CD14-positive monocyte (primary cell): Measurements from ENCODE around the gene GCC2. TPM values are rescaled to one million over a fixed set of nuclear protein-coding genes. Genes with fewer than 3 reads are reported as not detected.

Experiments
- DNase-seq, 3 donors: peaks; one replicate each; pipeline ENCODE4 v3.0.0-alpha.2; 2011 to 2022
- H2AFZ ChIP-seq: 2 replicates; pipeline ENCODE4 v1.6.0; 2012; ENCODE audit warnings: mild to moderate bottlenecking, low read depth, low read length, inconsistent platforms; ENCODE audit not compliant: insufficient read depth, poor library complexity, severe bottlenecking
- H3K27ac ChIP-seq, 2 donors: 1 replicate in 1 of 2; 2 replicates in 1 of 2; pipeline ENCODE4 v1.5.1; 2012 to 2013; ENCODE audit warnings: low read length in 2 of 2, control low read depth in 1 of 2, inconsistent platforms in 1 of 2, low read depth in 1 of 2, mild to moderate bottlenecking in 1 of 2
- H3K27me3 ChIP-seq, 2 donors: one replicate each; pipeline versions ENCODE4 v1.6.0 to v1.6.1; 2011 to 2013; ENCODE audit warnings: low read length in 2 of 2; ENCODE audit not compliant: control insufficient read depth in 2 of 2, insufficient read depth in 2 of 2
- H3K36me3 ChIP-seq, 2 donors: replicated peaks in 1 of 2; 1 replicate in 1 of 2; 2 replicates in 1 of 2; pipeline versions ENCODE4 v1.5.1 to v1.6.1; 2012 to 2013; ENCODE audit warnings: low read length in 2 of 2, control low read depth in 1 of 2, inconsistent platforms in 1 of 2, mild to moderate bottlenecking in 1 of 2; ENCODE audit not compliant: insufficient read depth in 2 of 2, control insufficient read depth in 1 of 2
- H3K4me1 ChIP-seq, 2 donors: 1 replicate in 1 of 2; 2 replicates in 1 of 2; pipeline versions ENCODE4 v1.5.1 to v1.6.1; 2012 to 2013; ENCODE audit warnings: low read length in 2 of 2, control low read depth in 1 of 2, inconsistent platforms in 1 of 2, mild to moderate bottlenecking in 1 of 2, moderate library complexity in 1 of 2; ENCODE audit not compliant: insufficient read depth in 2 of 2, control insufficient read depth in 1 of 2
- H3K4me2 ChIP-seq: replicated peaks from 2 replicates; pipeline ENCODE3; 2012; ENCODE audit warnings: low read length, moderate library complexity, mild to moderate bottlenecking; ENCODE audit not compliant: poor library complexity, severe bottlenecking; ENCODE audit errors: extremely low read depth
- H3K4me3 ChIP-seq, 3 experiments: fragments of 200-600 bp in 1 of 3; sonication (generic) in 1 of 3; replicated peaks in 1 of 3; 1 replicate in 2 of 3; 2 replicates in 1 of 3; pipeline ENCODE4 v1.5.1; 2011 to 2013; ENCODE audit warnings: low read length in 3 of 3, mild to moderate bottlenecking in 3 of 3, control low read depth in 2 of 3, low read depth in 2 of 3, inconsistent platforms in 1 of 3, moderate library complexity in 1 of 3
- H3K79me2 ChIP-seq: 2 replicates; pipeline ENCODE4 v1.6.0; 2012; ENCODE audit warnings: mild to moderate bottlenecking, control low read depth, inconsistent platforms, low read length, moderate library complexity; ENCODE audit not compliant: insufficient read depth
- H3K9ac ChIP-seq: 2 replicates; pipeline ENCODE4 v1.6.0; 2017; ENCODE audit warnings: low read length, mild to moderate bottlenecking; ENCODE audit not compliant: insufficient read depth, poor library complexity, severe bottlenecking
- H3K9me3 ChIP-seq, 2 donors: replicated peaks in 1 of 2; 1 replicate in 1 of 2; 2 replicates in 1 of 2; pipeline versions ENCODE4 v1.5.1 to v1.6.1; 2012 to 2013; ENCODE audit warnings: low read length in 2 of 2, control low read depth in 1 of 2; ENCODE audit not compliant: control insufficient read depth in 1 of 2, insufficient read depth in 1 of 2
- H4K20me1 ChIP-seq: 2 replicates; pipeline ENCODE4 v1.6.0; 2012; ENCODE audit warnings: mild to moderate bottlenecking, low read length, control low read depth, moderate library complexity; ENCODE audit not compliant: insufficient read depth
- H3K27ac Mint-ChIP-seq, 7 donors: one replicate each; pipeline ENCODE4 v1.8.0; 2020; ENCODE audit warnings: mild to moderate bottlenecking in 7 of 7, mixed read lengths in 7 of 7, moderate library complexity in 6 of 7, inconsistent platforms in 2 of 7
- H3K27me3 Mint-ChIP-seq, 3 donors: one replicate each; pipeline ENCODE4 v1.8.0; 2021 to 2022; ENCODE audit warnings: low read depth in 3 of 3, mild to moderate bottlenecking in 3 of 3, mixed read lengths in 3 of 3, moderate library complexity in 3 of 3, inconsistent platforms in 1 of 3
- H3K36me3 Mint-ChIP-seq, 2 donors: one replicate each; pipeline ENCODE4 v1.8.0; 2020; ENCODE audit warnings: mixed read lengths in 2 of 2, inconsistent platforms in 1 of 2, mild to moderate bottlenecking in 1 of 2
- H3K4me1 Mint-ChIP-seq: one replicate; pipeline ENCODE4 v1.8.0; 2020; ENCODE audit warnings: mild to moderate bottlenecking, mixed read lengths
- H3K4me3 Mint-ChIP-seq, 2 donors: one replicate each; pipeline ENCODE4 v1.8.0; 2020; ENCODE audit warnings: mild to moderate bottlenecking in 2 of 2, mixed read lengths in 2 of 2, moderate library complexity in 1 of 2
- H3K9me3 Mint-ChIP-seq, 7 donors: one replicate each; pipeline ENCODE4 v1.8.0; 2020 to 2022; ENCODE audit warnings: mixed read lengths in 7 of 7, mild to moderate bottlenecking in 6 of 7, moderate library complexity in 6 of 7, inconsistent platforms in 2 of 7
- CTCF ChIP-seq: fragments of 200-600 bp; IDR thresholded peaks from one replicate; pipeline ENCODE4 v1.8.0; 2022; ENCODE audit warnings: antibody characterized with exemption, mild to moderate bottlenecking
- WGBS: methylation state at CpG from one replicate; pipeline ENCODE4 v1.1.5; 2013; ENCODE audit warnings: missing lambda C conversion rate; ENCODE audit not compliant: insufficient coverage; 5-methylcytosine and 5-hydroxymethylcytosine counted together
- intact Hi-C, 2 donors: fragments of 100-400 bp; cut with micrococcal nuclease; formaldehyde crosslinking; loops; one replicate each; pipeline versions ENCODE4 v1.15.0 to v1.15.1; 2023
- polyA plus RNA-seq, 3 donors: library from polyadenylated mRNA; depleted of rRNA in 1 of 3; unstranded in 2 of 3; stranded (reverse) in 1 of 3; fragments of 300-500 nt in 2 of 3; fragments of >200 nt in 1 of 3; fragmentation: Illumina TruSeq in 2 of 3; gene quantifications; 1 replicate in 2 of 3; 2 replicates in 1 of 3; pipeline ENCODE4 v1.2.3, GENCODE V29; 2012 to 2021

Gene GCC2
- polyA plus RNA-seq, 3 donors = 6.0 to 13.7 (median 6.6) TPM

GRCh38 chr2:108485253-108485652 is 36.2 kb downstream of the GCC2 start:
- H2AFZ ChIP-seq = no peak overlapping the region
- TF ChIP-seq CTCF = no peak
- no peaks in the 10 kb centered on the region for H3K9me3 ChIP-seq
- no peak overlapping the region for H3K4me2 ChIP-seq
- H3K4me1 ChIP-seq = no peaks in the 10 kb centered on the region
- no peak overlapping the region for H3K27ac ChIP-seq
- no peaks in the 10 kb centered on the region for H3K79me2 ChIP-seq
- peaks cover 58 to 78% of the 10 kb centered on the region in 2 donors for H3K36me3 Mint-ChIP-seq
- no peak overlapping the region for H3K4me3 ChIP-seq
- no peaks in the 10 kb centered on the region for H3K9me3 Mint-ChIP-seq
- no peaks in the 10 kb centered on the region for H3K27me3 ChIP-seq
- no peak overlapping the region for H3K9ac ChIP-seq
- no peak overlapping the region for H3K4me3 Mint-ChIP-seq
- H3K36me3 ChIP-seq = peaks cover 78 to 92% of the 10 kb centered on the region in 2 donors
- H3K4me1 Mint-ChIP-seq = no peaks in the 10 kb centered on the region
- H4K20me1 ChIP-seq = no peaks in the 10 kb centered on the region
- no peaks in the 10 kb centered on the region for H3K27me3 Mint-ChIP-seq
- H3K27ac Mint-ChIP-seq = no peak overlapping the region
- no CpG with 5 or more reads among the region's 2 CpGs for WGBS
- no peak for DNase-seq
- intact Hi-C loops = no loop called here

GRCh38 chr2:108490506-108491122 is 41.6 kb downstream of the GCC2 start:
- Histone ChIP-seq H3K4me2 (no peak overlapping the region), H3K27me3 (no peaks in the 10 kb centered on the region), H3K9me3 (no peaks in the 10 kb centered on the region), H3K27ac (no peak overlapping the region), H3K4me3 (no peak overlapping the region), H4K20me1 (no peaks in the 10 kb centered on the region), H3K79me2 (no peaks in the 10 kb centered on the region), H3K36me3 (peaks cover 69 to 98% of the 10 kb centered on the region in 2 donors), H2AFZ (no peak overlapping the region), H3K4me1 (no peaks in the 10 kb centered on the region), H3K9ac (no peak overlapping the region)
- H3K4me3 Mint-ChIP-seq = no peak overlapping the region
- no peak overlapping the region for H3K27ac Mint-ChIP-seq
- H3K9me3 Mint-ChIP-seq = no peaks in the 10 kb centered on the region
- intact Hi-C loops = no loop called here
- TF ChIP-seq CTCF = no peak
- no peaks in the 10 kb centered on the region for H3K27me3 Mint-ChIP-seq
- no peak for DNase-seq
- no peaks in the 10 kb centered on the region for H3K4me1 Mint-ChIP-seq
- peaks cover 63 to 82% of the 10 kb centered on the region in 2 donors for H3K36me3 Mint-ChIP-seq
